Osteocyte (in vitro differentiated cells): ENCODE measurements around the gene IL34. TPM values are rescaled to one million over a fixed set of nuclear protein-coding genes. Genes with fewer than 3 reads are reported as not detected.

Source experiments
- DNase-seq: peaks from one replicate; pipeline ENCODE4 v3.0.0; 2021; ENCODE audit warnings: mixed read lengths; ENCODE audit not compliant: unreplicated experiment; ENCODE audit errors: extremely low spot score
- H3K27ac Mint-ChIP-seq: one replicate; pipeline ENCODE4 v1.8.0; 2021; ENCODE audit warnings: mild to moderate bottlenecking, mixed read lengths; ENCODE audit not compliant: unreplicated experiment
- H3K27me3 Mint-ChIP-seq: one replicate; pipeline ENCODE4 v1.8.0; 2021; ENCODE audit warnings: mixed read lengths; ENCODE audit not compliant: unreplicated experiment
- H3K36me3 Mint-ChIP-seq: one replicate; pipeline ENCODE4 v1.8.0; 2021; ENCODE audit warnings: mixed read lengths; ENCODE audit not compliant: unreplicated experiment
- H3K4me1 Mint-ChIP-seq: one replicate; pipeline ENCODE4 v1.8.0; 2021; ENCODE audit warnings: mixed read lengths; ENCODE audit not compliant: unreplicated experiment
- H3K4me3 Mint-ChIP-seq: one replicate; pipeline ENCODE4 v1.8.0; 2021; ENCODE audit warnings: mild to moderate bottlenecking, moderate library complexity, mixed read lengths; ENCODE audit not compliant: unreplicated experiment
- H3K9me3 Mint-ChIP-seq: one replicate; pipeline ENCODE4 v1.8.0; 2021; ENCODE audit warnings: mixed read lengths; ENCODE audit not compliant: unreplicated experiment
- total RNA-seq: library from RNA; stranded (reverse); gene quantifications from 2 replicates; pipeline ENCODE4 v1.2.1, GENCODE V29; 2021
- TF ChIP-seq, protein P1 (sequence below): fragments of 200-600 bp; sonication (generic); IDR thresholded peaks from 2 replicates; pipeline ENCODE4 v1.5.0; 2021; ENCODE audit warnings: antibody characterized with exemption, mild to moderate bottlenecking, moderate library complexity

The IL34 gene
- total RNA-seq, 1 donor from 2014 or later = 12.7 TPM

DNA sequence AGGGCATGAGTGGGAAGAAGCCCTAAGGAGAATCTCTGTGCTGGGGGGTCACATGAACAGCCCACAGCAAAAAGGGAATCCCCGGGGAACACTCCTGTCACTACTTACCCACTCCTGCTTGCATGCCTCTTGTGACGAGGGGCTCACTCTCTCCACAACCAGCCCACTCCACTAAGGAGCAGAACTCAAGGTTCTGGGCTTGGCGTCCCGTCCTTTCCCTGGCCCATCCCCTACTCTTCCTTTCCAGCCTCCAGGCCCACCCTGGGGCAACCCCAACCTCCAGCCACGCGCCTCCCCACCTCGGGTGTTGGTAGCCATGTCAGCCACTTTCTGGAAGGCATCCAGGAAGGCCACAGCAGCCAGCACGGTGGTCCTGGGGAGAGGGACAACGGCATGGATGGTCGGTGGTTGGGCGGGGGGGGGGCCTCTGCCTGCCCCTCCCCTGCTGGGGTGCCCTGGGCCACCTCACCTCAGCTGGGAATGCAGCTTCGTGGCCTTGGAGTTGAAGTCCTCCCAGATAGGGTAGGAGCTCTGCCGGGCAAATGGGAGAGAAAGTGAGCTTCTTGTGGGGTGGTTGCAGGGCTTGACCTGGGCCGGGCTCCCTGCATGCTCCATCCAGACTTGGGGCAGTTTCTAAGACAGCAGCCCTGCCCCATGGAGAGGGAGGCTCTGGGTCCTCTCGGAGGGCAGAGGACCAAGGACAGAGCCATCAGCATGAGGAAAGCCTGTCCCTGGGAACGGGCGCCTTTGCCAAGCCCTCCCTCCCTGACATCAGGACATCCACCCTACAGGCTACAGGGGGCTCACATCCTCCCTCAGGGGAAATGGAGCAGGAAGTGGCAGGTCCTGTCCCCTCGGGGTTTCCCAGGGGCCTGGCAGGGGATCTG is 34.4 kb downstream of the IL34 start:
- Mint-ChIP-seq H3K27ac (peak overlapping the region; percentile 52), H3K4me3 (no peak overlapping the region), H3K36me3 (peaks cover 23% of the 10 kb centered on the region), H3K9me3 (no peaks in the 10 kb centered on the region), H3K4me1 (peaks cover 37% of the 10 kb centered on the region), H3K27me3 (no peaks in the 10 kb centered on the region)
- no peak for DNase-seq
- TF ChIP-seq, protein P1, sequence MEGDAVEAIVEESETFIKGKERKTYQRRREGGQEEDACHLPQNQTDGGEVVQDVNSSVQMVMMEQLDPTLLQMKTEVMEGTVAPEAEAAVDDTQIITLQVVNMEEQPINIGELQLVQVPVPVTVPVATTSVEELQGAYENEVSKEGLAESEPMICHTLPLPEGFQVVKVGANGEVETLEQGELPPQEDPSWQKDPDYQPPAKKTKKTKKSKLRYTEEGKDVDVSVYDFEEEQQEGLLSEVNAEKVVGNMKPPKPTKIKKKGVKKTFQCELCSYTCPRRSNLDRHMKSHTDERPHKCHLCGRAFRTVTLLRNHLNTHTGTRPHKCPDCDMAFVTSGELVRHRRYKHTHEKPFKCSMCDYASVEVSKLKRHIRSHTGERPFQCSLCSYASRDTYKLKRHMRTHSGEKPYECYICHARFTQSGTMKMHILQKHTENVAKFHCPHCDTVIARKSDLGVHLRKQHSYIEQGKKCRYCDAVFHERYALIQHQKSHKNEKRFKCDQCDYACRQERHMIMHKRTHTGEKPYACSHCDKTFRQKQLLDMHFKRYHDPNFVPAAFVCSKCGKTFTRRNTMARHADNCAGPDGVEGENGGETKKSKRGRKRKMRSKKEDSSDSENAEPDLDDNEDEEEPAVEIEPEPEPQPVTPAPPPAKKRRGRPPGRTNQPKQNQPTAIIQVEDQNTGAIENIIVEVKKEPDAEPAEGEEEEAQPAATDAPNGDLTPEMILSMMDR = no peak

DNA sequence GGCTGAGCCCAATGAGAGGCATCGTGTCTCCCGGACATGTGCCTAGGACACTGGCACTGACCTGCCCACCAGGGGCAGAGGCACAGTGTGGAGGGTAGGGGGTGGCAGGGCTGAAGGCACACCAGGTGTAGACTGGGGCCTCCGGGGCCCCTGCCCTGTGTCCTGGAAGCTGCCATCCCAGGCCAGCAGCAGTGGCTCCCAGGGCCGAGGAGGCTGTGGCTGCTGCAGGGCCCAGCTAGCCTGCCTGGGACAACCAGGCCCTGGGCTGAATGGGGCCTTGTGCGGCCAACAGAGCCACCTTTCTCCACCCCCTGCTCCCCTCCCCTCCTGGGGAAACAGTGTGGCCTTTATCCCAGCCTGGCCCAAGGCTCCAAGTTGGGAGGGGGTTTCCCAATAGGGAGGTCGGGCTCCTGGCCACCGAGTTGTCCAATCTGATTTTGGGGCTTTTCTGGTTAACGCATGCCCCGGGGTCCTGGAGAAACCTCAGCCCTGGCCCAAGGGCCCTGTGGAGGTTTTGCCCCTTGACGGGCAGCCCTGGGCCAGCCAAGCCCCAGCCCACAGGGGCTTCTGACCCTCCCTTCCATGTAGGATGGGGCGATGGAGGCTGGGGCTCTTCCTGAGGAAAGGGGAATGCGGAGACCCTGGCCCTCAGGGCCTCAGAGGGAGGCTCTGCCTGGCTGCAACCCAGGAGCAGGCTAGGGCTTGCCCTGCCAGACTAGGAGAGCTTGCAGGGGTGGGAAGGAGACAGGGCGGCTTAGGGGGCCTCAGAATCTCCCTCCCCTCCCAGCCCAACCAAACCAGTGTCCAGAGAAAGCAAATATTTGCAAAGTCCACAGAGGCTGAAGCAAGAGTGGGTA is 35.3 kb downstream of the IL34 start:
- peaks cover 41% of the 10 kb centered on the region for H3K4me1 Mint-ChIP-seq
- H3K4me3 Mint-ChIP-seq = peak overlapping the region; percentile 53
- H3K36me3 Mint-ChIP-seq = peaks cover 14% of the 10 kb centered on the region
- H3K27me3 Mint-ChIP-seq = no peaks in the 10 kb centered on the region
- no peak for DNase-seq
- TF ChIP-seq, protein P1 = no peak
- H3K9me3 Mint-ChIP-seq = no peaks in the 10 kb centered on the region
- H3K27ac Mint-ChIP-seq = peak overlapping the region; percentile 54

DNA sequence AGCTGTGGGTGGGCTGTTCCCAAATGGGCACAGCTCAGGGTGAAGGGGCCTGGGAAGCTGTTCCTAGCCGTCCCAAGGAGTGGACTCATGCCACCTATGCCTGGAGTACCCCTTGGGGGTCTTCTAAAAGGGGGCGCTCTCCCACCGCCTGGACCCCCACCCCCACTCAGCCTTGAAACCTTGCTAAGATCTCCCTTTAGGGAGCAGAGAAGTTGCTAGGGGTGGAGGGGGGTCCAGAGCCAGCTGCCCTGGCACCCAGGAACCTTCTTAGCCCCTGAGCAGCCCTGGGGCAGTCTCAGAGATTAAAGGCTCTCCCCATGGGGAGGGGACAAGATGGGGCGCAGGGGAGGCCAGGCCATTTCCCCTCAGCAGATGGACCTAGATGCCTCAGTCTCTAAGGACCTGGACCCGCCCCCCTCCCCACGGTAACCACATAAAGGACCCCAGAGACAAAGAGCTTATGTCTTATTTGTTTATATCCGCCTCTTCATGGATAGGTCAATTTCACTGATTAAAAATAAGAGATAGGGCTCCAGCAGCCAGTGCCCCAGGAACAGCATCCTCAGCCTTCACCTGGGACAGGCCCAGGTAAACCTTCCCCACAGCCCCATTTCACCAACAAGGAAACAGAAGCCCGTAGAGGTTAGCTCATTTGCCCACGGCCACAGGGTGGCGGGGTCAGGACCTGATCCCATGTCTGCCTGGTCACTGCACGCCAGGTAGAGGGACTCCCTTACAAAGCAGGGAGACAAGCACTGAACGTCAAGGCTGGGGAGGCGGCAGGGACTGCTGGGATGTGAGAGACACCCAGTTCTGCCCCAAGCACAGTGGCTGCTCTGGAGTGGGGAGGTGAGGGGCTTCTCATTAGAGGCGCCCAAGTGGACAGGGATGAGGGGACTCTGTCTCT is 36.1 kb downstream of the IL34 start:
- Mint-ChIP-seq H3K9me3 (no peaks in the 10 kb centered on the region), H3K4me1 (peaks cover 50% of the 10 kb centered on the region), H3K4me3 (peak overlapping the region; percentile 60), H3K36me3 (peaks cover 8% of the 10 kb centered on the region), H3K27ac (peak overlapping the region; percentile 73), H3K27me3 (no peaks in the 10 kb centered on the region)
- DNase-seq = no peak
- TF ChIP-seq, protein P1 = no peak

DNA sequence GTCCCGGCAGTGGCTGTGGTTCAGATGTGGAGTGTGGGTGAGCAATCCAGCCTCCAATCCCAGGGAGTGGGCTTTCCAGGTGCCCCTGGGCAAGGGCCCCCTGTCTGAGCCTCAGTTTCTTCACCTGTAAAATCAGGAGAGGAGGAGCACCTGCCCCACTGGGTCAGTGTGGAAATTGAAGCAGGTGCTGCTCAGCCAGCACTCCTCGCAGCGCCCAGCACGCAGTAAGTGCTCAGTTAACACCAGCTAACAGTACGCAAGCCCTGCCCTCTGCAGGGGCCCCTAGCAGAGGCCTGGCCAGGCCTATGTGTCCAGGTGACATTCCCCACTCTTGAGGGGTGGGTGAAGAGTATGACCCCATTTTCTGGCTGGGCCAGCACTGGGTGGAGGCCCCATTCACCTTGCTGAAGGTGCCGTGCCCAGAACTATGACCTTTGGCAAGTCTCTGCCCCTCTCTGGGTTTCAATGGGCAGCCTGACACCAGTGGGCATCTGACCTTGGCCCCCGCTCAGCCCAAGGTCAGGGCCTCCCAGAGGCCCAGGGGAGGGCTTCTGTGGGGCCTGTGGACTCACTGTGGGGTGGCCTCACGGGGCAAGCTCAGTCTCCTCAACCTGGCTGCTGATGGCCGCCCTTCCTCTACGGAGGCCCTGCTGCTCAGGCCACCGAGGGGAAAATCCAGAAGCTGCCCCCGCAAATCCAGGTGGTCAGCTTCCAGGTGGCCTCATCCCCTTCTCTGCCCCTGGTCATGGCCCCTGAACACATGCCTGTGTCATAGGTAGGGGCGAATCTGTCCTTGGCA is 37.0 kb downstream of the IL34 start:
- no peaks in the 10 kb centered on the region for H3K9me3 Mint-ChIP-seq

More for the DNA sequence above, 37.0 kb downstream of the IL34 start:
- H3K4me3 Mint-ChIP-seq = peak overlapping the region; percentile 82
- H3K27ac Mint-ChIP-seq = peak overlapping the region; percentile 73
- peaks cover 59% of the 10 kb centered on the region for H3K4me1 Mint-ChIP-seq
- no peak for DNase-seq
- H3K27me3 Mint-ChIP-seq = no peaks in the 10 kb centered on the region
- H3K36me3 Mint-ChIP-seq = peaks cover 3% of the 10 kb centered on the region
- TF ChIP-seq, protein P1 = no peak
